SW 1271 (cell line): ENCODE results near the gene PHC2.

Source experiments
- DNase-seq, 2 experiments: peaks; one replicate each; lab custom pipeline; 2025; lab: John Stamatoyannopoulos, UW

The PHC2 gene

GRCh38 chr1:33391343-33392078, 39.4 kb downstream of the PHC2 start:
- DNase-seq, result no peak

DNA sequence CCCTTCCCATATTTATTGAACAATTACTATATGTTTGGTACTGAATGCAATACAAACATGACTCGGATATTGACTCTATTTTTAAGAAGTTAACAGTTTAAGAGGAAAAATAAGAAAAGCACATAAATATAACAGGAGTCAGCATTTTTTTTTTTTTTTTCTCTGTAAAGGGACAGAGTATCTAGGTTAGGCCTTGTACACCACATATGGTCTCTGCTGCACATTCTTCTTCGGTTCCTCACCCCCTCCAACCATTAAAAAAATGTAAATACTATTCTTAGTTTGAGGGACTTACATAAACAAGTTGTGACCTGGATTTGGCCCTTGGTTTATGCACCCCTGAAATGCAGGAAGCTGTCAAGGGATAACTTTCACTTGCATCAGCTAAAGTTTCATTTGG, 40.4 kb downstream of the PHC2 start:
- DNase-seq, result no peak

- no peak for DNase-seq
Observed at GRCh38 chr1:33388805-33389771, 41.8 kb downstream of the PHC2 start.

DNA sequence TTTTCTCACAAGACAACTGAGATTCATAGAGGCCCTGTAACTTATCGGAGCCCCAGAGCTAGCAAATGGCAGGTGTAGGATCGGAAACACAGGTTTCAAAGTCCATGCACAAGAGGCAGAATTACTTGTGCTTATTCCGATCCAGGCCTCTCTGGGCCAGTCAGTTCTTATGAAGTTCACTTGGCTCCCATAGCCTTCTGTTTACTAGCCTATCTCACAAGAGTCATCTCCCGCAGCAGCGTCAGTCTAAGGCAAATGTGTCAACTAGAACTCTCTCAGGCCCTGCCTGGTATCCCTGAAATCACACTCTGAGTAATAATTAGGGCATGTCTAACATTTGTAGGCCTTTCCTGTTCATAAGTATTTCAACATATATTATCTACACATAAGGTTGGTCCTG, 43.3 kb downstream of the PHC2 start:
- no peak for DNase-seq

DNA sequence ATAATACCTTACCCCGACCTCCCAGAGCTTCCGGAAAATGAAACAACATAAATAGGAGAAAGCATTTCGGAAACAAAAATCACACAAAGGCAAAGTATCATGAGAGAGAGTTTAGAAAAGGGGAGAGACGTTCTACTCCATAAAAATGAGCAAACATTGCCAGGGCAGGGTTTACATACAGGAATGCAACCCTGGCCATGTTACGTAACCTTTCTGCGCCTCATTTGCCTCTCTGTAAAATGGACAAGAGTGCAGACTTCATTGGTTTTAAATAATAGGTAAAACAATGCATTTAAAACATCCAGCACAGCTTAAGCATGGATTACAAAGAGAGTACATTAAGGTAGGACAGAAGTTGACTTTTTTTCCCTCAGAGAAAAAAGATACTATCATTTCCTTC, 45.6 kb downstream of the PHC2 start:
- DNase-seq, result no peak

DNA sequence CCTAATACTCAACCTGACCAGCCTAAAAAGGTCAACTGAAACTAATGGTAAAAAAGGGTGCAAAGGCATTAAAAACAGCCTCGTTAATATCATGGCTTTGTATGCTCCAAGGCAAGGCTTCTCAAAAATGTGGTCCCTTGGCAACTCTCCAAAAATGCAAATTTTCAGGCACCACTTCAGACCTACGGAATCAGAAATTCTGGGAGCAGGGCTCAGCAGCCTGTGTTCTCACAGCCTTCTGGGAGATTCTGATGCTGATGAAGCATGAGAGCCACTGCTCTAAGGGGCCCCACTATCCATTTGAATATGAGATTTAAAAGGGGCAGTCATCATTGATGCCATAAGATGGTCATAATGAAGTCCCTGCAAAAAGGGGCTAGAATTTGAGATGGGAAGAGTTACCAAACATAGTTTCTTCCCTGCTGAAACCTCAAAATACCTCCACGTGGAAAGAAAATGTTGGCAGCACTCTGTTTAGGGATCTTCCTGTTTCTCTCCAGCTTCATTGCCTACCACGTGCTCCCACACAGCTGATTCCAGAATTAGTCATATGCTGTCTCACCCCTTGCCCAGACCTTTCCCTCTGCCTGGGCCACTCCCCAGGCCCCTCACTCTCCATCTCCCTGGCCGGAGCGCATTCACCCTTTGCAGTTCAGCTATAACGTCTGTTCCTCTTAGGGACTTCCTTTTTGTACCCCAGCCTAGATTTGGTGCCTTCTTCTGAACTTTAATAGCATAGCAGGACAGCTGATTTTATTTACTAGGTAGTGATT, 46.7 kb downstream of the PHC2 start:
- peak in 1 of 2 experiments; percentile 31 for DNase-seq

- no peak for DNase-seq
Observed at GRCh38 chr1:33383489-33383888, 47.4 kb downstream of the PHC2 start.

- DNase-seq, result no peak
Observed at GRCh38 chr1:33382661-33383415, 48.1 kb downstream of the PHC2 start.

GRCh38 chr1:33381977-33382376, 48.9 kb downstream of the PHC2 start:
- no peak for DNase-seq

DNA sequence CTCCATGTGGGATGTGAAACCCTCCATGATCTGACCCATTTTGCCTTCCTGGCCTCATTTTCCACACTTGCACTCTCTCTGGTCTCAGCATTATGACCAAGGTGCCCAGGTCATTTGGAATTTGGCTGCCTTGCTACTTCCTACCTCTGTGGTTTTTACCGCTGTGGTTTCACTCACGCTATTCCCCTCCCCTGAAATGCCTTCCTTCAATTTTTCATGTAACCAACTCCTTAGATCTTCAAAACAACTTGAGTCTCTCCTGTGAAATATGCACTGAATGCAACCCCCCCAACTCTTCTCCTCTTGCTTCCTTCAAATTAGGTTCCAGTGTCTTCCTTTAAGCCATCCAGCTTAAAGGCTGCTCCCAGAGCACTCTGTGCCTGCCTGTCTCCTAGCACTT, 50.1 kb downstream of the PHC2 start:
- DNase-seq, result no peak

- no peak for DNase-seq
Observed at GRCh38 chr1:33379631-33380354, 51.1 kb downstream of the PHC2 start.

GRCh38 chr1:33378976-33379375, 51.9 kb downstream of the PHC2 start:
- DNase-seq, result no peak

DNA sequence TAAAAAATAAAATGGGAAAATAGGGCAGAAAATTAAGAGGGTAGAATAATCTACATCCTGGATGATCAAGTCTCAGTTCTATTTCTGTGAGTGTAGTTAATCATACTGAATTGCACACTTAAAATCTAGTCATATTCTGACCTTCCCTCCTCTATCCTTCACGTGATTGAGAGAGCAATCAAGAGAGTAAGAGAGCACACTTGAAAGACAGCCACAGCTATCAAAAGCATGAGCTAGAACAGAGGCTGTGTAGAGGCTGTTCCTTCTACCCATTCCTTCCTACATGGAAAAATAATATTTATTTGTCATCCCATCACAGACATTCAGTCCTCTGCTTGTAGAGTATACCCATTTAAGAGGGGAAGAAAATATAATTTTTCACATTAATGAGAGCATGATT, 52.4 kb downstream of the PHC2 start:
- no peak for DNase-seq

GRCh38 chr1:33377756-33378155, 53.1 kb downstream of the PHC2 start:
- no peak for DNase-seq

DNA sequence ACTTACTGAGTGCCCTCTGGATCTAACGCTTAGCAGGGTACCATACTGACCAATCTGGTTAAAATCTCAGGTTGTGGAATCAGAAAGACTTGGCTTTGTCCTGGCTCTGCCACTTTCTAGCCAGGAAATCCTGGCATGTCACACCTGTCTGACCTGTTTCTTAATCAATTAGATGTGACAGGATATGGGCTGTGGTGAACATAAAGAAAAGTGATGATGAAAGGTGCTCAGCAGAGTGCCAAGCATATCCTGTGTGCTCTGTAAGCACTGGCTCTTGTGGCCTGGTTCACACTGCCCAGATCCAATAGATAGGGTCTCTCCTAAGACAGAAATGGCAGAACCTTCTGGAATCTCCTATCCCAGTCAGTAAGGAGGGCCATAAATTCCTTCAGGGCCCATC, 53.9 kb downstream of the PHC2 start:
- no peak for DNase-seq

DNA sequence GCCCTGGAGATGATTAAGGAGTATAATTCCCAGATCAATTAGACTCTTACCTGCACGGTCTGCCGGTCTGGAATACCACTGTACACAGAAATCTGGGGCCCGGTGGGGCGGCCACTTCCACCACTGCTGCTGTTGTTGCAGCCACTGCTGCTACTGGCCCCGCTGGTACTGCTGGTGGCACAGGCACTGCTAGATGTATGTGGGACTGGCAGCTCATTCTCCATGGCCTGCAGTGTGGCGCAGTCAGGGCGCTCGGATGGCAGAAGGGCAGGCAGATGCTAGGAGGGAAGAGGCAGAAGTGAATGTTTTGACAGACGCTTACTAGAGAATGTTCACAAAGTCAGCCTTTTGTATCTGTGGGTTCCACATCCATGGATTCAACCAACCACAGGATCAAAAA, 55.6 kb downstream of the PHC2 start:
- no peak for DNase-seq

- DNase-seq, result no peak
Observed at GRCh38 chr1:33374336-33375105, 56.4 kb downstream of the PHC2 start.

GRCh38 chr1:33373606-33374005, 57.3 kb downstream of the PHC2 start:
- DNase-seq, result no peak

- no peak for DNase-seq
Observed at GRCh38 chr1:33372677-33373076, 58.2 kb downstream of the PHC2 start.

DNA sequence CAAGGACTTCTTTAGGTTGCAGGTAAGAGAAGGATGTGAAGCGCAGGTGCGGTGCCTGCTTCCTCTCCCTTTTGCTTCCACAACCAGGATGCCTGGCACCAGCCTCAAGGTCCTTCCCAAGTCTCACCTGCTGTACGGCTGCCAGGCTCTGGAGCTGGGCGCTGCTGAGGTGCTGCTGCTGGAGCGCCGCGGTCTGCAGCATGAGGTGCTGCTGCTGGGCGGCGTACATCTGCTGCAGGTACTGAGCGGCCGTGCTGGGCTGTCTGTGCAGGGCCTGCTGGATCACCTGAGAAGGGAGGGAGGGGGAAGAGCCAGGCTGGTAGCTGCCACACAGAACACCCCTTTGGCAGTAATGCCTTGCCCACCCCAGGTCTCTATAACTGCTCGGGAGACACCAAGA, 58.7 kb downstream of the PHC2 start:
- DNase-seq, result no peak
